GM21381 (cell line): ENCODE measurements around the gene ALDH1A2.
"Not testable (repeated sequence)": the region's sequence is repeated elsewhere in the genome, so short reads cannot be mapped to it uniquely, and the experiment has no call there.

Source experiments
- ATAC-seq: cut with Tn5 transposase; IDR thresholded peaks from one replicate; pipeline ENCODE4 v1.9.1; 2021; ENCODE audit warnings: mild to moderate bottlenecking, moderate library complexity; ENCODE audit not compliant: unreplicated experiment

ALDH1A2 gene

DNA sequence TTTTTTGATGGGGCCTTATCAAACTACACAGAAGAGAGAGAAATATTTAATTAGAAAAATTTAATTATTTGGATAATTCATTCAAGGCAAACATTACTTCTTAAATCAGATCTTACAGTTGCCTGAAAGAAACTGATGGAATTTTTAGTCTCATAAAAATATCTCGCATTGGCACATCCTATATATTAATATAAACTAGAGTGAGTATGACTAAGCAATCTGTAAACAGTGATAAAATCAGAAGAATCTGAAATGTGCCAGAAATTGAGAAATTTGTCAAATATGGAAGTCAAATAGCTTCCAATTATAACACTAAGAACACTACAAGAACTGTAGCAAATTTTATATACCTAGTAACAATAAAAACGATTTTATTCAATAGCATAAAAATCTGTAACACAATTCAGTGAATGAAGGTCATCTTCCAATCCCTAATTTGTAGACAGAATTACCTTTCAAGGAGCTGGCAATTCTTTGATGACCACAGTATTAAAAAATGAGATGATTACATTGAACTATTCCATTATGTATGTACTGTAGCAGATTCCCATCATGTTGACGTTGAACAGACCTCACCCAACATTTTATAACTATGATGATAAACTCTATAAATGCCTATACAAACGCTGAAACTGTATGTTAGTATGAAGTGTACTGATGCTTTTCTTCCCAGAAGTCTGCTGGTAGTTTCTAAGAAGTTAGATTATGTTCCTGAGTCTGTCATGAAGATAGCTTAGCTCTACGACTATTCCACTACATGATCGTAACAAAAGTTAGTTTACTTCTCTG lies 63.0 kb downstream of the ALDH1A2 start:
- ATAC-seq = no peak

DNA sequence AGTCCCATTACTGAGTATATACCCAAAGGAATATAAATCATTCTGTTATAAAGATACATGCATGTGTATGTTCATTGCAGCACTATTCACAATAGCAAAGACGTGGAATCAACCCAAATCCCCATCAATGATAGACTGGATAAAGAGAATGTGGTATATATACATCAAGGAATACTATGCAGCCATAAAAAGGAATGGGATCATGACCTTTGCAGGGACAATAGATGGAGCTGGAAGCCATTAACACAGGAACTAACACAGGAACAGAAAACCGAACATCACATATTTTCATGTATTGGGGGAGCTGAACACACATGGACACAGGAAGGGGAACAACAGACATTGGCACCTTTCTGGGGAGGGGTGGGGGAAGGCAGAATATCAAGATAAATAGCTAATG lies 65.8 kb downstream of the ALDH1A2 start:
- not testable (repeated sequence) for ATAC-seq

- ATAC-seq = no peak
Measured at GRCh38 chr15:57996561-57996960, 69.0 kb downstream of the ALDH1A2 start.

DNA sequence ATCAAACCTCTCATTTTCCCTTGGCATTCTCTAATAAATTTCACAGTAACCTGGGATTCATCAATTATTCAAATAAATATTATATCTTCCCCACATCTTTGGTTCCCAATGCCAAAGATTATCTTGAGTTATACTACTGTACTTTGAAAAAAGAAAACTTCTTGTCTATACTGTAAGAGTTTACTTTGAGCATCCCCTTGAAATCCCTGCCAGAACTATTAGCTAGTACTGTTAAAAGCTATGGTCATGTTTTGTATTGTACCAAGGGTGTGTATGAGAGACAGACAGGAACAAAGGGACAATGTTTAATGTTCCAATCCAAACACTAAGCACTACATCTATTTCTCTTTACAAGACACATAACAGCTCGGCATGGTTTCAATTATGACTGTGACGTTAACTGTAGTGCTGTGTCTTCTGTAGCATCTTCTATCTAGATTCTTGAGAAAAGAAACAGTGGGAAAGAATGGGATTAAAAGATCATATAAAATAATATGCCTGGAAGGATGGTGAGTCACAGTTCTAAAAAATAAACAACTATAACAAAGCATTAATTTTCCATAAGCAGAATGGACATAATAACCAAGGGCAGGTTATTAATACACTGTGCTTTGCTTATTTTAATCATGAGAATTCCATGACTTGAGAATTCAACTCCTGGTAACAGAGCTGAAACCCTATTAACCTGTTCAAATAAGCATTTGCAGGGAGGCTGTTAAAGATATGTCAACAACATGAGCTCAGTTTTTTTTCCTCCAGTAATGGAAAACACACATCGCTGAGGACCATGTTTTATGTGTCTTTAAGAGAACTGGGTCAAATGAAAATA lies 71.1 kb downstream of the ALDH1A2 start:
- ATAC-seq = no peak

DNA sequence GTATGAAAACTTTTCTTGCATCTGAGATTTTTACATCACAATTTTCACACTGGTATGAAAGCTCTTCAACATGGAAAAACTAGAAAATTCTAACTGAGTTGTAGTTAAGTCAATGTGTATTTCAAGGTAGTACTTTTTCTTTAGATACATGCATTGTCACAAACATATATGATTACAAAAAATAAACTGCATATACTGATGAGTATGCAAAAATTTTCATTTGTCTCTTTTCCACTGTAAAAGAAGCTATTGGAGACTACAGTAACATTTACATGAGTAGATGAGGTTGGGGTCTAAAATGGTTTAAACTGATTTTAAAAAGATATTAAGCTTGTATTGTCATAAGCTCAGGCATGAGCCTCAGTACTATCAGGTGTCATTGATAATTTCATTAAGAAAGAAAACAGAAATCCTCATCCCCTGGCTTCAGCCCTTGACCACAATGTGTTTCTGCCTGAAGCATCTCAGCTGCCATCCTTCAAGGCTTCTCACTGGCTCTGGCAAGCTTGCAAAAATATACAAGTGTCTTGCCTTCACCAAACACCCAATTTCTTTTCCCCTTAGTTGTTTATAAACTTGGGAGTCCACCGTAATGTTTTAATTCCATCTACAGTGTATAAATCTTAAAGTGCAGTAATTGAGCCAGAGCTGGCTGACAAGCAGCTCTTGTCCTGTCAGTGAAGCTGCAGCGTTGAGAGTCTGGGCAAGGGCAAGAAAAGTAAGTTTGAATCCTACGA lies 71.9 kb downstream of the ALDH1A2 start:
- no peak for ATAC-seq

DNA sequence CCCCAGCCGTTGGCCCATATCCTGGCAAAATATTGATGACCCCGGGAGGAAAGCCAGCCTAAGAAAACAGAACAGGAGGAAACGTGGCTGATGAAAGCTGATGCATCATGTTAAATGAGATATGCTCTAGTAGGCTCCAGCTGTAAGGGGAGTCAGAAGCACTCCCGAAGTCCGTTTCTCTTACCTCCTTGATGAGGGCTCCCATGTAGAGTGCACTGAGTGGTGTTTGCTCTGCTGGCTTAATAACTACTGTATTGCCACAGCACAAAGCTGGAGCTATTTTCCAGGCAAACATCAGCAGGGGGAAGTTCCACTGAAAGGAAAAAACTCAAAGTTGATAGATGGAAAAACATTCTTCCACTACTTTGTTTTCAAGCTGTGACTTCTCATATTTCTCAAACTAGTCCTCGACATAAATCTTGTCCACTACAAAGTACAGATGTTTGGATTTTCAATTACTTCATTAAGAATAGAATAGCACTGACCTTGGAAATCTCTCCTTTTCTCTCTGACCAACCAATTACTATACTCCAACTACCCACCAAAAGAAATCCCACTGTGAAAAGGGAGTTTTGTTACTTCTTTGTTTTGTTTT lies 72.7 kb downstream of the ALDH1A2 start:
- ATAC-seq = no peak

GRCh38 chr15:57973534-57973933 lies 92.0 kb downstream of the ALDH1A2 start:
- no peak for ATAC-seq

DNA sequence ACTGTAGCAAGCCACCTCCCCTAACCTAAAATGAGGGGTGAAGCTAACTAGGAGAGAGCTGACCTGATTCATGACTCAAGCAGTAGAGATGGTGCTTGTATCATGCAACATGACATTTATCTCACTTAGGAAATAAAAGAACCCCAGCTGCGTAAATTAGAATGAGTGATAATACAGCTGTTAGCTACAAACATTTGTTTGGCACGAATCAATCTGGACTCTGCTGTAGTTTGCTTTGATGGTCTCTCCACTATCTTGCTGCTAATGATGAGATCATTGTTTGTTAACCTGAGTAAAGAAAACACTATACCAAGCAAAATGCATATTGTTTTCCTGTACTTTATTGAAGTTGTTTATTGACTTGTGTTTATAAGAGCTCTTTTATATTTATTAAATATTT lies 92.6 kb downstream of the ALDH1A2 start:
- no peak for ATAC-seq

GRCh38 chr15:57969996-57970395 lies 95.5 kb downstream of the ALDH1A2 start:
- no peak for ATAC-seq

DNA sequence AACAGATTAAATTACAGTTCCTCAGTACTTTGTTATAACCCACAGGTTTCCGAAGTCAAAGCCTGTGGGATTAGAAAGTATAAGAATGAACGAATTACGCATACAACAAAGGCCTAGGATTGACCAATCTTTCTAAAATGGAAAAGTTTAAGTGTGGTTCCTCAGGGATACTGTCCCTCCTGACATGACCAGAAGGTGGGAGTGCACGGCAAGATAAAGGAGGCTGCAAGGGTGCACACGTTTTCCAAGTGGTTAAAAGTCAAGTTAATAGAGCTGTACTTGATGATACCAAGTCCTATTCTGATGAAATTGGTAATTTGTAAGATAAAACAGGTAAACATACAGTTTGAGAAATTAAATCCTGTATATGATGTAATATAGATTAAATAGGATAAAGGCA lies 96.2 kb downstream of the ALDH1A2 start:
- ATAC-seq = no peak

DNA sequence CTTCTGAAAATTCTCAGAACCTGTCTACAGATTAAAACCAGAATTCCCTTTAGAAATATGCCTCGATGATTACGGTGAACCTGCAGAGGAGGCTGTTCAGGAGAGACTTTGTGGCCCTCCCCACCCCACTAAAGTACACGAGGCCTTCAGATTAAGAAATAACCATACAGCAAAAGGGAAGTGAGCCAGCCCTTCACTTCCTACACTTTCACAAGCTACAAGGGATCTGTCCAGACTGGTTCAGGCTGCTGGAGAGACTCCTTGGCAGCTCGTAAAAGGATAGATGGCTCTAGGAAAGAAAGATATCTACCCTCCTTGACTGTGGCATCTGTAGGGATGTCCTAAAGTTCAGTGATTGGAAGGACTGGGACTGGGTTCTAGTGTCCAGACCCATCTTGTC lies 102.6 kb downstream of the ALDH1A2 start:
- ATAC-seq = no peak

GRCh38 chr15:57961919-57962318 lies 103.6 kb downstream of the ALDH1A2 start:
- no peak for ATAC-seq

GRCh38 chr15:57957113-57957512 lies 108.4 kb downstream of the ALDH1A2 start:
- ATAC-seq = no peak

DNA sequence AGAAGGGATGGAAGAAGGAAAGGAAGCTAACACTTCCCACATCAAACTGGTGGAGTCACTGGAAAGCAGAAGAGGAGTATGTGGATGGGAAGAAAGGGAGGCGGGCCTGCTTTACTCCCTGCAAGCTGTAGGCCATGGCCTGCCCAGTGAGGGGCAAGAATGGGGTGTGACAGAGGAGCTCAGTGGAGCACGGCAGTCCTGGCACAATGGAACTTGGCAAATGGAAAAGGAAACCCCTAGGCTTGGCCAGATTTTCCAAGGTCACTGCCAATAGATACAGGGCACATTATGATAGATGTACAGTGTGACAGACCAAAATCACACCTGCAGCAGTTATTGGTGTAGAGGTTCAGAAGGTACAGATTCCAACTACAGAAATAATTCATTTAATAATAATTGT lies 111.6 kb downstream of the ALDH1A2 start:
- ATAC-seq = no peak

- no peak for ATAC-seq
Measured at GRCh38 chr15:57951328-57951932, 114.1 kb downstream of the ALDH1A2 start.

DNA sequence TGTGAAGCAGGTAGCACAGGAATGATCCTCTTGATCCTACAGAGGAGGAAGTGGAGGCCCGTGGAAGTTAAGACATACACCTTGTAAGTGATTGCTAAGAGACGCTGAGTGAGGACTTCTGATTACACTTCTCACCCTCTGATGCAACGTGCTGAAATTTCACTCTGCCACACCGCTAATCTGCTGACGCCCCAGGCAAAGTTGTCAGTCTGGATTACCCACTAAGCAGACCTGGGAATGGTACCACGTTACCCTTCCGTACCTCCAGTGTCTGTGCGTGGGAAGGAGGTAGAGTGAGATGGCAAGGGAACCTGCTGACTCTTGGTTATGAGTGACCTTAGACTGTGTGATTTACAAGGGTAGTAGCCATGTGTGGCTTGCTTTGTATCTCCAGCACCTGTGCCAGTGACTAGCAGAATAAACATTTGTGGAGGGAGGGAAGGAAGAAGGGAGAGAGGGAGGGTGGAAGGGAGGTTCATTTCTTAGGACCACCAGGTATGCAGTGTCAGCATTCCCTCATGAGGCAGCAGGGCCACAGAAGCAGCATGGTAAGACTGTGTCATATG lies 115.0 kb downstream of the ALDH1A2 start:
- ATAC-seq = no peak

- ATAC-seq = no peak
Measured at GRCh38 chr15:57949374-57949943, 116.1 kb downstream of the ALDH1A2 start.

GRCh38 chr15:57948351-57949289 lies 116.9 kb downstream of the ALDH1A2 start:
- ATAC-seq = no peak

DNA sequence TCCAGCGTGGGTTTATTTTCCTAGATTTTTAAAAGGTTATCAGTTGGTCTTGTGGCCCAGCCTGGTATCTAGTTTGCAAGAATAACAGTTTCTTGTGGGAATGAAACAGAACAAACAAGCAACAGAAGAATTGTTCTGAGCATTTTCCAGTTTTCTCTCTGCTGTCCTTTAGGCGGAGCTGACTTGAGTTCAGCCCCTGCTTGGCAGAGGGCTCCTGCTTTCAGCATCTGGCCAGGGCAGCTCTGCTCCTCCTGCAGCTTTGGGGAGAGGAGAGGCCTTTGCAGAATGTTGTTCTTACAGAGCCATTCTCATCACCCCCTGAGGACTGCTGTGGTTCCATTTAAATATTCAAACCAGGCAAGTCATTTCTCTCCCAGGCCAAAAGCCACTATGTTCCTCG lies 117.7 kb downstream of the ALDH1A2 start:
- no peak for ATAC-seq
